GM23338 (cell line): ENCODE measurements around the gene ADGRV1. TPM values are rescaled to one million over a fixed set of nuclear protein-coding genes. Genes with fewer than 3 reads are reported as not detected.

ENCODE experiments used
- ATAC-seq: fragments of 200-7000 bp; cut with Tn5 transposase; 3 replicates; pipeline ENCODE4 v1.9.1; 2020
- DNase-seq: peaks from one replicate; pipeline ENCODE4 v3.0.0-alpha.2; 2015; ENCODE audit warnings: low spot score
- H2AFZ ChIP-seq: fragments of 200-600 bp; sonication (generic); 2 replicates; pipeline ENCODE4 v1.8.0; 2016; ENCODE audit warnings: antibody characterized with exemption, mild to moderate bottlenecking, moderate library complexity
- H3F3A ChIP-seq: fragments of 200-600 bp; sonication (generic); replicated peaks from 2 replicates; pipeline ENCODE4 v1.8.0; 2017; ENCODE audit warnings: antibody characterized with exemption, mixed run types, low read depth
- H3K27ac ChIP-seq: fragments of 200-600 bp; sonication (generic); 2 replicates; pipeline ENCODE4 v1.6.1; 2016; ENCODE audit warnings: low read depth
- H3K27me3 ChIP-seq: fragments of 200-600 bp; sonication (generic); 2 replicates; pipeline ENCODE4 v1.8.0; 2016; ENCODE audit warnings: mild to moderate bottlenecking, mixed run types, moderate library complexity; ENCODE audit not compliant: insufficient read depth
- H3K36me3 ChIP-seq: fragments of 200-600 bp; sonication (generic); 2 replicates; pipeline ENCODE4 v1.8.0; 2016; ENCODE audit warnings: mild to moderate bottlenecking; ENCODE audit not compliant: insufficient read depth
- H3K4me1 ChIP-seq: fragments of 200-600 bp; sonication (generic); 2 replicates; pipeline ENCODE4 v1.8.0; 2016; ENCODE audit warnings: mild to moderate bottlenecking, moderate library complexity; ENCODE audit not compliant: insufficient read depth
- H3K4me2 ChIP-seq: fragments of 200-600 bp; sonication (generic); 2 replicates; pipeline ENCODE4 v1.7.1; 2017; ENCODE audit warnings: mixed run types
- H3K4me3 ChIP-seq: fragments of 200-600 bp; sonication (generic); 2 replicates; pipeline ENCODE4 v1.6.1; 2016; ENCODE audit warnings: mixed run types
- H3K79me2 ChIP-seq: fragments of 200-600 bp; sonication (generic); replicated peaks from 2 replicates; pipeline ENCODE4 v1.8.0; 2017; ENCODE audit warnings: mild to moderate bottlenecking; ENCODE audit not compliant: insufficient read depth
- H3K9me2 ChIP-seq: fragments of 200-600 bp; sonication (generic); 2 replicates; pipeline ENCODE4 v1.8.0; 2017; ENCODE audit not compliant: insufficient read depth
- H4K20me1 ChIP-seq: fragments of 200-600 bp; sonication (generic); replicated peaks from 2 replicates; pipeline ENCODE4 v1.8.0; 2017; ENCODE audit warnings: mild to moderate bottlenecking; ENCODE audit not compliant: insufficient read depth
- H3K27ac Mint-ChIP-seq: 2 replicates; pipeline ENCODE4 v1.8.0; 2020; ENCODE audit warnings: inconsistent platforms, mild to moderate bottlenecking, moderate library complexity, mixed read lengths
- H3K27me3 Mint-ChIP-seq: 3 replicates; pipeline ENCODE4 v1.8.0; 2022; ENCODE audit warnings: low read depth, mild to moderate bottlenecking, moderate library complexity, mixed read lengths, inconsistent platforms; ENCODE audit not compliant: insufficient read depth, poor library complexity
- H3K36me3 Mint-ChIP-seq: 3 replicates; pipeline ENCODE4 v1.8.0; 2021; ENCODE audit warnings: low read depth, mild to moderate bottlenecking, inconsistent platforms, moderate library complexity, mixed read lengths
- H3K4me1 Mint-ChIP-seq: 3 replicates; pipeline ENCODE4 v1.8.0; 2020; ENCODE audit warnings: mild to moderate bottlenecking, inconsistent platforms, mixed read lengths
- H3K4me3 Mint-ChIP-seq: 3 replicates; pipeline ENCODE4 v1.8.0; 2021; ENCODE audit warnings: moderate library complexity, mild to moderate bottlenecking, inconsistent platforms, mixed read lengths
- H3K9me3 Mint-ChIP-seq: 3 replicates; pipeline ENCODE4 v1.8.0; 2020; ENCODE audit warnings: moderate library complexity, mild to moderate bottlenecking, inconsistent platforms, mixed read lengths
- CREB1 ChIP-seq: fragments of 250-450 bp; sonication (Bioruptor Pico); IDR thresholded peaks from 2 replicates; pipeline ENCODE4 v1.5.0; 2020; ENCODE audit warnings: low read depth, mild to moderate bottlenecking, moderate library complexity
- ETS1 ChIP-seq: IDR thresholded peaks from 2 replicates; pipeline ENCODE4 v1.6.1; 2016; ENCODE audit warnings: antibody characterized with exemption
- EZH2 ChIP-seq: fragments of 200-600 bp; sonication (generic); IDR thresholded peaks from one replicate; pipeline ENCODE4 v1.8.0; 2017; ENCODE audit warnings: antibody characterized with exemption, mild to moderate bottlenecking, low read depth; ENCODE audit not compliant: unreplicated experiment
- EZH2phosphoT487 ChIP-seq: fragments of 200-600 bp; sonication (generic); IDR thresholded peaks from one replicate; pipeline ENCODE4 v1.8.1; 2018; ENCODE audit warnings: antibody characterized with exemption; ENCODE audit not compliant: unreplicated experiment
- JUNB ChIP-seq: IDR thresholded peaks from one replicate; pipeline ENCODE4 v1.6.1; 2016; ENCODE audit warnings: antibody characterized with exemption; ENCODE audit not compliant: unreplicated experiment
- STAT1 ChIP-seq: IDR thresholded peaks from one replicate; pipeline ENCODE4 v1.6.1; 2016; ENCODE audit warnings: antibody characterized with exemption; ENCODE audit not compliant: unreplicated experiment
- ZNF114 ChIP-seq: fragments of 250-450 bp; sonication (Bioruptor Pico); IDR thresholded peaks from 2 replicates; pipeline ENCODE4 v1.5.0; 2020; ENCODE audit warnings: mild to moderate bottlenecking, moderate library complexity
- ZNF331 ChIP-seq: fragments of 250-450 bp; sonication (Bioruptor Pico); IDR thresholded peaks from 2 replicates; pipeline ENCODE4 v1.5.0; 2020; ENCODE audit warnings: low read depth, mild to moderate bottlenecking, moderate library complexity
- polyA plus RNA-seq: library from polyadenylated mRNA; unstranded; fragments of >200 nt; fragmentation: Nextera tagmentation; extraction: Ambion mirVana; gene quantifications from 2 replicates; pipeline ENCODE4 v1.2.1, GENCODE V29; 2016
- total RNA-seq: library from RNA; depleted of rRNA; stranded (reverse); fragments of >200 nt; shearing (Covaris generic); gene quantifications from 2 replicates; pipeline ENCODE4 v1.2.3, GENCODE V29; 2014
- TF ChIP-seq, protein P1 (sequence below), 2 experiments: fragments of 200-600 bp in 1 of 2; sonication (generic) in 1 of 2; conservative IDR thresholded peaks; 2 replicates each; pipeline versions ENCODE4 v1.5.1 to v1.6.1; 2016 to 2017; ENCODE audit warnings: antibody characterized with exemption in 2 of 2, low read depth in 2 of 2, mild to moderate bottlenecking in 2 of 2, moderate library complexity in 1 of 2
- TF ChIP-seq, protein P2 (sequence below): fragments of 250-450 bp; sonication (Bioruptor Pico); IDR thresholded peaks from 2 replicates; pipeline ENCODE4 v1.5.0; 2020; ENCODE audit warnings: mild to moderate bottlenecking, moderate library complexity

Gene ADGRV1
- total and polyA plus RNA-seq, 2 experiments from 2014 or later, result 46.1 to 149 TPM

DNA sequence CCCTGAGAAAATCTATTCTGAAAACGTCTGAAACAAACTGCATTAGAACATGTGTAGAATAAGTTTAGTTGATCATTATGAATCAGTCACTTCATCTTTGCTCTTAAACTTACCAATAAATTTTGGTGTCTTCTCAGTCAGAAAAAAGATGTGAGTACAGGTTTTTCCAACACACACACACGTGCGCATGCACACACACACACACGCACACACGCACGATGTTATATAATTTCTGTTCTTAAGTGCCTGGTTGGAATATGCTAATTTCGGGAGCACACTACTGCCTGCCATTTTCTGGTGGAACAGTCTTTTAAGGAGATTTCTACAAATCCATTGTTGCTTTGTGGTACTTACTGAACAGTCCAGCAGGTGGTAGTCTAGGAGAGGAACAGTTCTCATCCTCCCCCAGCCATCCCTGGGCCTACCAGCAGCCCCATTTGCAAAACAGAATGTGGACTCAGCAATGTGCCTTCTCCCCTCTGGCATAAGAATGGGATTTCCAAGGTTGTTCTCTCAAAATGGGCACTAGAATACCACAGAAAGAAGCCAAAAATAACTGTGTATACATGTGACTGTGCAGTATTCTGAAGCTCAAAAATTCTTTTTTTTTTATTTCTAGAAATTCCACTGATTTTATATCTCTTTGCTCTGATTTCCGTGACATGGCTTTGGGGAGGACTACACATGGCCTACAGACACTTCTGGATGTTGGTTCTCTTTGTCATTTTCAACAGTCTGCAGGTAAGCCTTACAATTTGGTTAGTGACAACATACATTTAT lies 543.2 kb downstream of the ADGRV1 start (continued):
- TF ChIP-seq, protein P1, sequence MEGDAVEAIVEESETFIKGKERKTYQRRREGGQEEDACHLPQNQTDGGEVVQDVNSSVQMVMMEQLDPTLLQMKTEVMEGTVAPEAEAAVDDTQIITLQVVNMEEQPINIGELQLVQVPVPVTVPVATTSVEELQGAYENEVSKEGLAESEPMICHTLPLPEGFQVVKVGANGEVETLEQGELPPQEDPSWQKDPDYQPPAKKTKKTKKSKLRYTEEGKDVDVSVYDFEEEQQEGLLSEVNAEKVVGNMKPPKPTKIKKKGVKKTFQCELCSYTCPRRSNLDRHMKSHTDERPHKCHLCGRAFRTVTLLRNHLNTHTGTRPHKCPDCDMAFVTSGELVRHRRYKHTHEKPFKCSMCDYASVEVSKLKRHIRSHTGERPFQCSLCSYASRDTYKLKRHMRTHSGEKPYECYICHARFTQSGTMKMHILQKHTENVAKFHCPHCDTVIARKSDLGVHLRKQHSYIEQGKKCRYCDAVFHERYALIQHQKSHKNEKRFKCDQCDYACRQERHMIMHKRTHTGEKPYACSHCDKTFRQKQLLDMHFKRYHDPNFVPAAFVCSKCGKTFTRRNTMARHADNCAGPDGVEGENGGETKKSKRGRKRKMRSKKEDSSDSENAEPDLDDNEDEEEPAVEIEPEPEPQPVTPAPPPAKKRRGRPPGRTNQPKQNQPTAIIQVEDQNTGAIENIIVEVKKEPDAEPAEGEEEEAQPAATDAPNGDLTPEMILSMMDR (conservative IDR thresholded peaks at IDR 0.05; ENCODE audit: low read depth in 2 of 2), result peak; percentile 78 to 79

DNA sequence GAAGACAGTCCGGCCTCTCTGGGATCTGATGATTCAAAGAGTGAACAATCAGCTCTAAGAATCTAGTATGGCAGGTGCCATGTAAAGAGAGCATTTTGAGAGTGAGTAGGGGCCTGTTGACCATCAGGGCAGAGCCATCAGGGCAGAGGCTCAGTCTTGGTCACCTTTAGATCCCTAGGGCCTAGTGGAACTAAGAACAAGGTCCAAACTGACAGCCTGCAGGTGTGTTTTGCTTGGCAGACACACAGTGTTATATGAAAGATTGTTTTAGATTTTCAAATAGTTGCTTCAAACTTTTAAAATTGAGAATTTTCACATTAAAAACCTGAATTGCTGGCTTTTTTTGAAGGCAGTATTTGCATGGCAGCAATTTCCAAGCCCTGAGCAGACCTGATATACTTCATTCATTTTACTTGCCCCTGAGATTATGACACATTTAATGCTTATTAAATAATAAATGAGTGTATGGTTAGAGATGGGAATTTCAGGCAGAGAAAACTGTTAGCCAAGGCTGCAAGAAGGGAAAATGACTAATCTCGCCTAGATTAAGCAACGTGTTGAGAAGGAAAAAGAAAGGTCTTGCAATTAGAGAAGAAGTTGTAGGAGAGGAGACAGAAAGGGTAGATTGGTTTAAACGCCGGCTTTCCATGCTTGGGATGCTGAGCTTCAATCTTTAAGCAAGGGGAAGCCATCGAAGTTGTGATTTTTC lies 544.9 kb downstream of the ADGRV1 start:
- Histone ChIP-seq H3K27ac (no peak overlapping the region), H2AFZ (no peak overlapping the region), H3K9me2 (no peaks in the 10 kb centered on the region), H3K79me2 (no peaks in the 10 kb centered on the region), H3K4me2 (no peak overlapping the region), H4K20me1 (no peaks in the 10 kb centered on the region), H3K36me3 (peaks cover 7% of the 10 kb centered on the region), H3K4me3 (no peak overlapping the region), H3K27me3 (no peaks in the 10 kb centered on the region), H3K4me1 (peaks cover 17% of the 10 kb centered on the region), H3F3A (no peaks in the 10 kb centered on the region)
- DNase-seq (no peak), ATAC-seq (no peak)
- peaks cover 3% of the 10 kb centered on the region for H3K27me3 Mint-ChIP-seq
- no peak overlapping the region for H3K4me3 Mint-ChIP-seq
- peaks cover 32% of the 10 kb centered on the region for H3K4me1 Mint-ChIP-seq
- peaks cover 8% of the 10 kb centered on the region; the same call in 1 of the 3 replicates for H3K9me3 Mint-ChIP-seq
- H3K36me3 Mint-ChIP-seq, result peaks cover 34% of the 10 kb centered on the region
- no peak overlapping the region for H3K27ac Mint-ChIP-seq
- TF ChIP-seq, protein P1 (conservative IDR thresholded peaks at IDR 0.05; ENCODE audit: low read depth in 2 of 2), result no peak
- TF ChIP-seq EZH2phosphoT487 (no peak), EZH2 (no peak), STAT1 (no peak), JUNB (no peak), ETS1 (no peak), ZNF331 (CRISPR knock-in tag) (no peak), ZNF114 (no peak), CREB1 (CRISPR knock-in tag) (no peak)
- TF ChIP-seq, protein P2, sequence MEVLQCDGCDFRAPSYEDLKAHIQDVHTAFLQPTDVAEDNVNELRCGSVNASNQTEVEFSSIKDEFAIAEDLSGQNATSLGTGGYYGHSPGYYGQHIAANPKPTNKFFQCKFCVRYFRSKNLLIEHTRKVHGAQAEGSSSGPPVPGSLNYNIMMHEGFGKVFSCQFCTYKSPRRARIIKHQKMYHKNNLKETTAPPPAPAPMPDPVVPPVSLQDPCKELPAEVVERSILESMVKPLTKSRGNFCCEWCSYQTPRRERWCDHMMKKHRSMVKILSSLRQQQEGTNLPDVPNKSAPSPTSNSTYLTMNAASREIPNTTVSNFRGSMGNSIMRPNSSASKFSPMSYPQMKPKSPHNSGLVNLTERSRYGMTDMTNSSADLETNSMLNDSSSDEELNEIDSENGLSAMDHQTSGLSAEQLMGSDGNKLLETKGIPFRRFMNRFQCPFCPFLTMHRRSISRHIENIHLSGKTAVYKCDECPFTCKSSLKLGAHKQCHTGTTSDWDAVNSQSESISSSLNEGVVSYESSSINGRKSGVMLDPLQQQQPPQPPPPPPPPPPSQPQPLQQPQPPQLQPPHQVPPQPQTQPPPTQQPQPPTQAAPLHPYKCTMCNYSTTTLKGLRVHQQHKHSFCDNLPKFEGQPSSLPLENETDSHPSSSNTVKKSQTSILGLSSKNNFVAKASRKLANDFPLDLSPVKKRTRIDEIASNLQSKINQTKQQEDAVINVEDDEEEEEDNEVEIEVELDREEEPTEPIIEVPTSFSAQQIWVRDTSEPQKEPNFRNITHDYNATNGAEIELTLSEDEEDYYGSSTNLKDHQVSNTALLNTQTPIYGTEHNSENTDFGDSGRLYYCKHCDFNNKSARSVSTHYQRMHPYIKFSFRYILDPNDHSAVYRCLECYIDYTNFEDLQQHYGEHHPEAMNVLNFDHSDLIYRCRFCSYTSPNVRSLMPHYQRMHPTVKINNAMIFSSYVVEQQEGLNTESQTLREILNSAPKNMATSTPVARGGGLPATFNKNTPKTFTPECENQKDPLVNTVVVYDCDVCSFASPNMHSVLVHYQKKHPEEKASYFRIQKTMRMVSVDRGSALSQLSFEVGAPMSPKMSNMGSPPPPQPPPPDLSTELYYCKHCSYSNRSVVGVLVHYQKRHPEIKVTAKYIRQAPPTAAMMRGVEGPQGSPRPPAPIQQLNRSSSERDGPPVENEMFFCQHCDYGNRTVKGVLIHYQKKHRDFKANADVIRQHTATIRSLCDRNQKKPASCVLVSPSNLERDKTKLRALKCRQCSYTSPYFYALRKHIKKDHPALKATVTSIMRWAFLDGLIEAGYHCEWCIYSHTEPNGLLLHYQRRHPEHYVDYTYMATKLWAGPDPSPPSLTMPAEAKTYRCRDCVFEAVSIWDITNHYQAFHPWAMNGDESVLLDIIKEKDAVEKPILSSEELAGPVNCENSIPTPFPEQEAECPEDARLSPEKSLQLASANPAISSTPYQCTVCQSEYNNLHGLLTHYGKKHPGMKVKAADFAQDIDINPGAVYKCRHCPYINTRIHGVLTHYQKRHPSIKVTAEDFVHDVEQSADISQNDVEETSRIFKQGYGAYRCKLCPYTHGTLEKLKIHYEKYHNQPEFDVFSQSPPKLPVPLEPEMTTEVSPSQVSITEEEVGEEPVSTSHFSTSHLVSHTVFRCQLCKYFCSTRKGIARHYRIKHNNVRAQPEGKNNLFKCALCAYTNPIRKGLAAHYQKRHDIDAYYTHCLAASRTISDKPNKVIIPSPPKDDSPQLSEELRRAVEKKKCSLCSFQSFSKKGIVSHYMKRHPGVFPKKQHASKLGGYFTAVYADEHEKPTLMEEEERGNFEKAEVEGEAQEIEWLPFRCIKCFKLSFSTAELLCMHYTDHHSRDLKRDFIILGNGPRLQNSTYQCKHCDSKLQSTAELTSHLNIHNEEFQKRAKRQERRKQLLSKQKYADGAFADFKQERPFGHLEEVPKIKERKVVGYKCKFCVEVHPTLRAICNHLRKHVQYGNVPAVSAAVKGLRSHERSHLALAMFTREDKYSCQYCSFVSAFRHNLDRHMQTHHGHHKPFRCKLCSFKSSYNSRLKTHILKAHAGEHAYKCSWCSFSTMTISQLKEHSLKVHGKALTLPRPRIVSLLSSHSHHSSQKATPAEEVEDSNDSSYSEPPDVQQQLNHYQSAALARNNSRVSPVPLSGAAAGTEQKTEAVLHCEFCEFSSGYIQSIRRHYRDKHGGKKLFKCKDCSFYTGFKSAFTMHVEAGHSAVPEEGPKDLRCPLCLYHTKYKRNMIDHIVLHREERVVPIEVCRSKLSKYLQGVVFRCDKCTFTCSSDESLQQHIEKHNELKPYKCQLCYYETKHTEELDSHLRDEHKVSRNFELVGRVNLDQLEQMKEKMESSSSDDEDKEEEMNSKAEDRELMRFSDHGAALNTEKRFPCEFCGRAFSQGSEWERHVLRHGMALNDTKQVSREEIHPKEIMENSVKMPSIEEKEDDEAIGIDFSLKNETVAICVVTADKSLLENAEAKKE (CRISPR knock-in tag), result no peak
